NCI-H2196 treated with DMSO at 0.1 percent for 48 hours (cell line): ENCODE results near the gene SEMA6B.

Experiments used
- DNase-seq: peaks from one replicate; lab custom pipeline; 2025; ENCODE audit not compliant: unreplicated experiment; lab: John Stamatoyannopoulos, UW

SEMA6B gene

GRCh38 chr19:4511300-4512054 lies 48.0 kb downstream of the SEMA6B start:
- no peak for DNase-seq

GRCh38 chr19:4510435-4511255 lies 48.8 kb downstream of the SEMA6B start:
- DNase-seq, result no peak

- no peak for DNase-seq
Measured at GRCh38 chr19:4508698-4509097, 50.8 kb downstream of the SEMA6B start.

- no peak for DNase-seq
Measured at GRCh38 chr19:4507804-4508203, 51.7 kb downstream of the SEMA6B start.

GRCh38 chr19:4507150-4507452 lies 52.4 kb downstream of the SEMA6B start:
- no peak for DNase-seq

GRCh38 chr19:4506449-4507149 lies 52.9 kb downstream of the SEMA6B start:
- no peak for DNase-seq

GRCh38 chr19:4505570-4506448 lies 53.7 kb downstream of the SEMA6B start:
- DNase-seq, result no peak

- no peak for DNase-seq
Measured at GRCh38 chr19:4504891-4505569, 54.5 kb downstream of the SEMA6B start.

GRCh38 chr19:4504297-4504701 lies 55.2 kb downstream of the SEMA6B start:
- no peak for DNase-seq

- DNase-seq, result no peak
Measured at GRCh38 chr19:4503825-4504170, 55.7 kb downstream of the SEMA6B start.

GRCh38 chr19:4503132-4503824 lies 56.2 kb downstream of the SEMA6B start:
- DNase-seq, result no peak

- DNase-seq, result no peak
Measured at GRCh38 chr19:4502282-4503131, 57.0 kb downstream of the SEMA6B start.

- DNase-seq, result no peak
Measured at GRCh38 chr19:4501691-4502090, 57.8 kb downstream of the SEMA6B start.

GRCh38 chr19:4500841-4501591 lies 58.5 kb downstream of the SEMA6B start:
- DNase-seq, result no peak

- no peak for DNase-seq
Measured at GRCh38 chr19:4499855-4500254, 59.6 kb downstream of the SEMA6B start.

- no peak for DNase-seq
Measured at GRCh38 chr19:4499318-4499717, 60.2 kb downstream of the SEMA6B start.

- DNase-seq, result no peak
Measured at GRCh38 chr19:4498694-4499093, 60.8 kb downstream of the SEMA6B start.

GRCh38 chr19:4497770-4498389 lies 61.6 kb downstream of the SEMA6B start:
- no peak for DNase-seq
